ENCODE measurements around the gene CRY2. TPM values are rescaled to one million over a fixed set of nuclear protein-coding genes. Genes with fewer than 3 reads are reported as not detected.

CRY2 gene
- polyA plus RNA-seq, 1 experiment: 11.7 TPM

DNA sequence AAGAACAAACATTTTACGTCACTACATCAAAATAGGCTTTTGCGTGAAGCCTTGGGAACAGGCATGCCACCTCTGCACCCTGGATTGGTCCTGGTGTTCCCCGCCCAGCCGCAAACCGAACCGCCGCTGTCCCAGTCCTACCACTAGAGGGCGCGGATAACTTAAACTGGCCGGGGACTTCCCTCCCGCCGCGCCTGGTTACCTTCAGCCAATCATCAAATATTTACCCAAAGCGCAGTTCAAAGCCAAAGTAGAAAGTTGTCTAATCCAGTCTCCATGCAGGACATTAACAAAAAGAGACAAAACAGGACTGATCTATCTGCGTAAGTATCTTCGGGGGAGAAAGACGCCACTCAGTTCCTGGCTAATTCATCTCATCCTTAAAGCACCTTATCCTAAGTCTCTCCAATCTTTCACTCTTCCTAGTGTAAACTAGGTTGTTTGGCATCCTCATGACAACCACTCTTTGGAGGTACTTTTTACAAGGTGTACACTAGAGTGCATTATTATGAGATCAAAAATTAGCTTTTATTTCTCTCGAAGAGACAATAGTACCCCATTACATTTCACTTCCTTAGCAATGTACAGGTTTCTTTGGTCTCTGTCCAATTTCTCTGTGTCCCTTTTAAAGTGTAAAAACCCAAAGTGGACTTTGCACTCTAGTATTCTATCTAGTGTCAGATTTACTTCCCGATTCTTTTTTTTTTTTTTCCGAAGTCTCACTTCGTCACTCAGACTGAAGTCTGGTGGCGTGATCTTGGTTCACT lies 3.9 kb upstream of the CRY2 start:
- peak; percentile 68 for DNase-seq (ENCODE audit: low read depth, low spot score)
- H3K4me3 ChIP-seq (ENCODE audit: low read depth, low read length): peak overlapping the region; percentile 12; the same call in 1 of the 2 replicates
- ChIA-PET POLR2A (interaction anchor here (0.7 kb wide), 1 partner anchor 122 kb away, joined by 4 read pairs; no protein-coding TSS in a partner anchor), CTCF (interaction anchor here (0.5 to 5.7 kb wide), 30 partner anchors 9 to 1259 kb away, joined by 3 to 71 read pairs (median 6); partner anchors contain the start of gene PEX16)
- no peaks in the 10 kb centered on the region for H3K9me3 ChIP-seq (ENCODE audit: control insufficient read depth, insufficient read depth, low read length)
- H3K27ac ChIP-seq (ENCODE audit: low read depth, low read length): no peak overlapping the region
- H3K27me3 ChIP-seq (ENCODE audit: control insufficient read depth, insufficient read depth, low read length): peaks cover 5% of the 10 kb centered on the region
- TF ChIP-seq CTCF (IDR thresholded peaks at IDR 0.05; ENCODE audit: low read depth, low read length): peak; percentile 95

- no peaks in the 10 kb centered on the region for H3K9me3 ChIP-seq (ENCODE audit: control insufficient read depth, insufficient read depth, low read length)
- TF ChIP-seq CTCF (IDR thresholded peaks at IDR 0.05; ENCODE audit: low read depth, low read length): no peak
- POLR2A ChIA-PET: interaction anchor here (0.8 kb wide), 1 partner anchor 28 kb away, joined by 3 read pairs; no protein-coding TSS in a partner anchor
- no peak for DNase-seq (ENCODE audit: low read depth, low spot score)
- CTCF ChIA-PET: interaction anchor here (0.7 to 5.7 kb wide), 8 partner anchors 10 to 171 kb away, joined by 3 to 71 read pairs (median 5); no protein-coding TSS in a partner anchor
- no peak overlapping the region for H3K27ac ChIP-seq (ENCODE audit: low read depth, low read length)
- peaks cover 3% of the 10 kb centered on the region for H3K27me3 ChIP-seq (ENCODE audit: control insufficient read depth, insufficient read depth, low read length)
- H3K4me3 ChIP-seq (ENCODE audit: low read depth, low read length): no peak overlapping the region
Observed at GRCh38 chr11:45844822-45845578, 2.3 kb upstream of the CRY2 start.

DNA sequence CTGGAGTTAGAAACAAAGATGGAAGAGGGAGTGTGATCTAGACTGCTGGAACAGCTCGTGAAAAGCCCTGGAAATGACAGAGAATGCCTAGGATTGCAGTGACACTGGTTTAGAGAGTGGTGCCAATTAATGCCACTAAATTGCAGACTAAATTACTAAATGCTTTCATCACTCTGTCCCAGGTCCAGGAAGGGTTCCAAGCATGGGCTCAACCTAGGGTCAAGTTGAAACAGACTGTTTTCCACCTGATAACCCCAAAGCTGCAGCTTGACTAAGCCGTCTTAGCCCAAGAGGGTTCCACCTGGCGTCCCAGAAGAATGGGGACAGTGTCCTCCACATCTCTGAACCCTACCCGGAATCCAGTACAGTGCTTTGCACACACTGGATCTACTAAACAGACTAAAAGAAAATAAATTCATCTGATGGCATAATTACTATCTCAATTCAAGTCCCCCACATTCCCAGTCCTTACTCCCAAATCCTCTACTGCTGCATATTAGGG lies 1.1 kb upstream of the CRY2 start:
- H3K27ac ChIP-seq (ENCODE audit: low read depth, low read length): no peak overlapping the region
- peaks cover 3% of the 10 kb centered on the region for H3K27me3 ChIP-seq (ENCODE audit: control insufficient read depth, insufficient read depth, low read length)
- H3K9me3 ChIP-seq (ENCODE audit: control insufficient read depth, insufficient read depth, low read length): no peaks in the 10 kb centered on the region
- POLR2A ChIA-PET: interaction anchor here (0.9 to 1.4 kb wide), 6 partner anchors 11 to 72 kb away, joined by 3 to 24 read pairs (median 6); partner anchors contain the start of genes PEX16 and SLC35C1
- H3K4me3 ChIP-seq (ENCODE audit: low read depth, low read length): no peak overlapping the region
- no peak for DNase-seq (ENCODE audit: low read depth, low spot score)
- no peak for TF ChIP-seq CTCF (IDR thresholded peaks at IDR 0.05; ENCODE audit: low read depth, low read length)
- CTCF ChIA-PET: interaction anchor here (1.0 to 5.7 kb wide), 4 partner anchors 13 to 75 kb away, joined by 3 to 71 read pairs (median 4); no protein-coding TSS in a partner anchor

- Histone ChIP-seq H3K27ac (ENCODE audit: low read depth, low read length) (peak overlapping the region; percentile 80), H3K4me3 (ENCODE audit: low read depth, low read length) (peak overlapping the region; percentile 88), H3K9me3 (ENCODE audit: control insufficient read depth, insufficient read depth, low read length) (no peaks in the 10 kb centered on the region), H3K27me3 (ENCODE audit: control insufficient read depth, insufficient read depth, low read length) (peaks cover 3% of the 10 kb centered on the region)
- ChIA-PET CTCF (no interaction called here), POLR2A (interaction anchor here (0.6 to 1.4 kb wide), 5 partner anchors 25 to 1101 kb away, joined by 3 to 9 read pairs (median 5); partner anchors contain the start of gene SLC35C1)
- peak; percentile 24; the same call in 1 of the 2 replicates for TF ChIP-seq CTCF (IDR thresholded peaks at IDR 0.05; ENCODE audit: low read depth, low read length)
- DNase-seq (ENCODE audit: low read depth, low spot score): no peak
Observed at GRCh38 chr11:45847911-45848316, 639 bp downstream of the CRY2 start.

All from AG04450 (cell line).